Kidney epithelial cell (primary cell): ENCODE data around the gene FOXP1. TPM values are rescaled to one million over a fixed set of nuclear protein-coding genes. Genes with fewer than 3 reads are reported as not detected.

Experiments
- DNase-seq: peaks from one replicate; pipeline ENCODE4 v3.0.0-alpha.2; 2010; ENCODE audit warnings: low read depth
- H3K27me3 ChIP-seq: 2 replicates; pipeline ENCODE4 v1.6.0; 2011; ENCODE audit warnings: low read length; ENCODE audit not compliant: control insufficient read depth, insufficient read depth
- H3K36me3 ChIP-seq: 2 replicates; pipeline ENCODE4 v1.5.1; 2011; ENCODE audit warnings: low read length; ENCODE audit not compliant: control insufficient read depth, insufficient read depth
- H3K4me3 ChIP-seq: 2 replicates; pipeline ENCODE4 v1.5.1; 2011; ENCODE audit warnings: low read depth, mild to moderate bottlenecking, control low read depth, low read length
- CTCF ChIP-seq: IDR thresholded peaks from 2 replicates; pipeline ENCODE4 v1.5.1; 2011; ENCODE audit warnings: mild to moderate bottlenecking, moderate library complexity, low read length, control low read depth, inconsistent platforms; ENCODE audit not compliant: insufficient read depth, poor library complexity, severe bottlenecking
- total RNA-seq: library from RNA; depleted of rRNA; stranded (reverse); fragments of >200 nt; gene quantifications from 2 replicates; pipeline ENCODE4 v1.2.3, GENCODE V29; 2015

Gene FOXP1
- total RNA-seq, 1 donor from 2014 or later, result 75.0 TPM

GRCh38 chr3:71444028-71444860 lies 139.3 kb downstream of the FOXP1 start:
- no peak for TF ChIP-seq CTCF
- Histone ChIP-seq H3K36me3 (peaks cover 1% of the 10 kb centered on the region), H3K27me3 (no peaks in the 10 kb centered on the region), H3K4me3 (no peak overlapping the region)
- DNase-seq, result no peak

GRCh38 chr3:71443332-71443731 lies 140.2 kb downstream of the FOXP1 start:
- DNase-seq, result no peak
- peaks cover 1% of the 10 kb centered on the region for H3K36me3 ChIP-seq
- no peak overlapping the region for H3K4me3 ChIP-seq
- no peaks in the 10 kb centered on the region for H3K27me3 ChIP-seq
- TF ChIP-seq CTCF, result no peak

GRCh38 chr3:71442652-71443042 lies 140.9 kb downstream of the FOXP1 start:
- TF ChIP-seq CTCF, result no peak
- DNase-seq, result no peak
- no peaks in the 10 kb centered on the region for H3K27me3 ChIP-seq
- H3K4me3 ChIP-seq, result no peak overlapping the region
- peaks cover 1% of the 10 kb centered on the region for H3K36me3 ChIP-seq

GRCh38 chr3:71441925-71442651 lies 141.4 kb downstream of the FOXP1 start:
- Histone ChIP-seq H3K27me3 (no peaks in the 10 kb centered on the region), H3K36me3 (no peaks in the 10 kb centered on the region), H3K4me3 (no peak overlapping the region)
- TF ChIP-seq CTCF, result no peak
- no peak for DNase-seq

GRCh38 chr3:71441217-71441924 lies 142.2 kb downstream of the FOXP1 start:
- no peaks in the 10 kb centered on the region for H3K36me3 ChIP-seq
- H3K27me3 ChIP-seq, result no peaks in the 10 kb centered on the region
- H3K4me3 ChIP-seq, result no peak overlapping the region
- TF ChIP-seq CTCF, result no peak
- DNase-seq, result no peak
